Coronary artery (tissue), 2 donors: ENCODE results near the gene TMCC1.
"Not testable (repeated sequence)": the region's sequence is repeated elsewhere in the genome, so short reads cannot be mapped to it uniquely, and the experiment has no call there.

Source experiments
- DNase-seq: peaks from one replicate; pipeline ENCODE4 v3.0.0-alpha.2; 2017; ENCODE audit warnings: low spot score
- H3K27ac ChIP-seq, 2 donors: fragments of 200-600 bp; sonication (generic); one replicate each; pipeline ENCODE4 v1.5.1; 2016 to 2019
- H3K4me3 ChIP-seq: fragments of 200-600 bp; sonication (generic); 2 replicates; pipeline ENCODE4 v1.5.1; 2016; ENCODE audit warnings: mild to moderate bottlenecking, moderate library complexity
- CTCF ChIP-seq: fragments of 200-600 bp; sonication (generic); IDR thresholded peaks from one replicate; pipeline ENCODE4 v1.5.1; 2019; ENCODE audit warnings: antibody characterized with exemption

Gene TMCC1

GRCh38 chr3:129699199-129699598 lies 194.3 kb downstream of the TMCC1 start:
- Histone ChIP-seq H3K27ac (no peak overlapping the region), H3K4me3 (no peak overlapping the region)
- DNase-seq, result no peak
- TF ChIP-seq CTCF, result no peak

GRCh38 chr3:129697229-129697969 lies 196.1 kb downstream of the TMCC1 start:
- no peak for DNase-seq
- Histone ChIP-seq H3K4me3 (no peak overlapping the region), H3K27ac (no peak overlapping the region)
- no peak for TF ChIP-seq CTCF

- not testable (repeated sequence) for H3K27ac ChIP-seq, H3K4me3 ChIP-seq, DNase-seq
These were observed 197.1 kb downstream of the TMCC1 start for GRCh38 chr3:129696430-129696829.

GRCh38 chr3:129695230-129695629 lies 198.3 kb downstream of the TMCC1 start:
- Histone ChIP-seq H3K27ac (no peak overlapping the region), H3K4me3 (no peak overlapping the region)
- TF ChIP-seq CTCF, result no peak
- DNase-seq, result no peak

GRCh38 chr3:129694228-129694627 lies 199.3 kb downstream of the TMCC1 start:
- no peak for DNase-seq
- no peak for TF ChIP-seq CTCF
- no peak overlapping the region for H3K4me3 ChIP-seq
- no peak overlapping the region for H3K27ac ChIP-seq

- Histone ChIP-seq H3K4me3 (no peak overlapping the region), H3K27ac (no peak overlapping the region)
- TF ChIP-seq CTCF, result no peak
- DNase-seq, result no peak
These were observed 200.8 kb downstream of the TMCC1 start for GRCh38 chr3:129692743-129693142.

- DNase-seq, result no peak
- Histone ChIP-seq H3K4me3 (no peak overlapping the region), H3K27ac (no peak overlapping the region)
- no peak for TF ChIP-seq CTCF
These were observed 202.5 kb downstream of the TMCC1 start for GRCh38 chr3:129690963-129691362.
